OCI-M2 (cell line): ENCODE results near the gene SMIM22.

Source experiments
- DNase-seq: peaks from one replicate; lab custom pipeline; 2025; ENCODE audit not compliant: unreplicated experiment; lab: John Stamatoyannopoulos, UW

The SMIM22 gene

GRCh38 chr16:4814542-4815173 lies 19.5 kb downstream of the SMIM22 start:
- DNase-seq = no peak

GRCh38 chr16:4820652-4821051 lies 25.5 kb downstream of the SMIM22 start:
- DNase-seq = no peak

GRCh38 chr16:4825196-4825595 lies 30.0 kb downstream of the SMIM22 start:
- no peak for DNase-seq

- DNase-seq = no peak
Measured at GRCh38 chr16:4826526-4826925, 31.4 kb downstream of the SMIM22 start.

- no peak for DNase-seq
Measured at GRCh38 chr16:4826980-4827379, 31.8 kb downstream of the SMIM22 start.

GRCh38 chr16:4828567-4829321 lies 33.6 kb downstream of the SMIM22 start:
- DNase-seq = no peak

- DNase-seq = no peak
Measured at GRCh38 chr16:4830408-4830807, 35.2 kb downstream of the SMIM22 start.

- no peak for DNase-seq
Measured at GRCh38 chr16:4831616-4832015, 36.4 kb downstream of the SMIM22 start.

GRCh38 chr16:4832698-4833343 lies 37.7 kb downstream of the SMIM22 start:
- no peak for DNase-seq

GRCh38 chr16:4833584-4833983 lies 38.4 kb downstream of the SMIM22 start:
- no peak for DNase-seq

- no peak for DNase-seq
Measured at GRCh38 chr16:4836727-4837126, 41.6 kb downstream of the SMIM22 start.

- no peak for DNase-seq
Measured at GRCh38 chr16:4837733-4838501, 42.7 kb downstream of the SMIM22 start.

GRCh38 chr16:4839942-4840341 lies 44.8 kb downstream of the SMIM22 start:
- no peak for DNase-seq

- no peak for DNase-seq
Measured at GRCh38 chr16:4840984-4841383, 45.8 kb downstream of the SMIM22 start.
